ENCODE measurements around the gene VAT1L.
"Not testable (repeated sequence)": the region's sequence is repeated elsewhere in the genome, so short reads cannot be mapped to it uniquely, and the experiment has no call there.

VAT1L gene

GRCh38 chr16:77955127-77955526 is 166.8 kb downstream of the VAT1L start:
- DNase-seq (ENCODE audit: low read depth in 2 of 2): no peak

GRCh38 chr16:77956231-77956630 is 167.9 kb downstream of the VAT1L start:
- no peak for DNase-seq (ENCODE audit: low read depth in 2 of 2)

GRCh38 chr16:77960766-77961165 is 172.4 kb downstream of the VAT1L start:
- no peak for DNase-seq (ENCODE audit: low read depth in 2 of 2)

- no peak for DNase-seq (ENCODE audit: low read depth in 2 of 2)
These were observed 173.4 kb downstream of the VAT1L start for GRCh38 chr16:77961814-77962213.

- no peak for DNase-seq (ENCODE audit: low read depth in 2 of 2)
These were observed 174.3 kb downstream of the VAT1L start for GRCh38 chr16:77962689-77963088.

- no peak for DNase-seq (ENCODE audit: low read depth in 2 of 2)
These were observed 175.1 kb downstream of the VAT1L start for GRCh38 chr16:77963185-77964044.

GRCh38 chr16:77965346-77965745 is 177.0 kb downstream of the VAT1L start:
- no peak for DNase-seq (ENCODE audit: low read depth in 2 of 2)

GRCh38 chr16:77967054-77967904 is 178.9 kb downstream of the VAT1L start:
- DNase-seq (ENCODE audit: low read depth in 2 of 2): no peak

GRCh38 chr16:77969861-77970260 is 181.5 kb downstream of the VAT1L start:
- DNase-seq (ENCODE audit: low read depth in 2 of 2): no peak

- DNase-seq (ENCODE audit: low read depth in 2 of 2): no peak
These were observed 182.0 kb downstream of the VAT1L start for GRCh38 chr16:77970371-77970770.

GRCh38 chr16:77971306-77972061 is 183.1 kb downstream of the VAT1L start:
- DNase-seq (ENCODE audit: low read depth in 2 of 2): peak; percentile 63 to 76

GRCh38 chr16:77972062-77972392 is 183.7 kb downstream of the VAT1L start:
- no peak for DNase-seq (ENCODE audit: low read depth in 2 of 2)

GRCh38 chr16:77974883-77975282 is 186.5 kb downstream of the VAT1L start:
- DNase-seq (ENCODE audit: low read depth in 2 of 2): no peak

GRCh38 chr16:77975942-77976341 is 187.6 kb downstream of the VAT1L start:
- DNase-seq (ENCODE audit: low read depth in 2 of 2): no peak

- no peak for DNase-seq (ENCODE audit: low read depth in 2 of 2)
These were observed 189.0 kb downstream of the VAT1L start for GRCh38 chr16:77977339-77977738.

- no peak for DNase-seq (ENCODE audit: low read depth in 2 of 2)
These were observed 196.7 kb downstream of the VAT1L start for GRCh38 chr16:77985111-77985510.

- no peak for DNase-seq (ENCODE audit: low read depth in 2 of 2)
These were observed 197.8 kb downstream of the VAT1L start for GRCh38 chr16:77986011-77986740.

- DNase-seq (ENCODE audit: low read depth in 2 of 2): no peak
These were observed 199.4 kb downstream of the VAT1L start for GRCh38 chr16:77987810-77988209.

GRCh38 chr16:77989846-77990245 is 201.5 kb downstream of the VAT1L start:
- DNase-seq (ENCODE audit: low read depth in 2 of 2): no peak

GRCh38 chr16:77991701-77992100 is 203.3 kb downstream of the VAT1L start:
- DNase-seq (ENCODE audit: low read depth in 2 of 2): no peak

- DNase-seq (ENCODE audit: low read depth in 2 of 2): not testable (repeated sequence)
These were observed 204.0 kb downstream of the VAT1L start for GRCh38 chr16:77992381-77992780.
